GM12878 (cell line): ENCODE data around the gene AKR1A1. TPM values are rescaled to one million over a fixed set of nuclear protein-coding genes. Genes with fewer than 3 reads are reported as not detected.

Source experiments
- CEBPZ ChIP-seq: fragments of 150-350 bp; IDR thresholded peaks from 2 replicates; pipeline ENCODE4 v1.6.1; 2016; ENCODE audit warnings: low read depth, low read length
- EED ChIP-seq: sonication (generic); IDR thresholded peaks from 2 replicates; pipeline ENCODE4 v1.6.1; 2016; ENCODE audit warnings: antibody characterized with exemption, low read depth
- PKNOX1 ChIP-seq: fragments of 450-650 bp; IDR thresholded peaks from 2 replicates; pipeline ENCODE4 v1.6.1; 2016; ENCODE audit warnings: mild to moderate bottlenecking
- POLR2AphosphoS2 ChIP-seq: IDR thresholded peaks from 2 replicates; pipeline ENCODE4 v1.6.1; 2011; ENCODE audit warnings: low read depth, mild to moderate bottlenecking, low read length, improper control_type of control experiment, moderate library complexity
- RUNX3 ChIP-seq: IDR thresholded peaks from 2 replicates; pipeline ENCODE4 v1.6.1; 2012; ENCODE audit warnings: low read length, inconsistent platforms
- TCF3 ChIP-seq: IDR thresholded peaks from 2 replicates; pipeline ENCODE4 v1.6.1; 2012; ENCODE audit warnings: low read depth, mild to moderate bottlenecking, low read length, borderline replicate concordance; ENCODE audit not compliant: insufficient read depth
- polyA plus RNA-seq, 11 experiments: library from polyadenylated mRNA; depleted of rRNA in 4 of 11; unstranded in 6 of 11; stranded (reverse) in 5 of 11; fragments of >200 nt; fragmentation: Nextera tagmentation in 4 of 11; fragmentation: Illumina TruSeq in 1 of 11; extraction: Ambion mirVana in 4 of 11; extraction: Trizol in 1 of 11; gene quantifications; 1 replicate in 1 of 11; 2 replicates in 10 of 11; pipeline versions ENCODE4 v1.2.1 to v1.2.3, GENCODE V29; 2011 to 2016; ENCODE audit warnings: inconsistent platforms in 2 of 11, missing spikeins in 2 of 11, low read depth in 1 of 11
- total RNA-seq, 4 experiments: library from RNA; depleted of rRNA in 3 of 4; stranded (reverse); fragments of >200 nt in 3 of 4; fragmentation: Illumina TruSeq in 1 of 4; extraction: Trizol in 1 of 4; gene quantifications; 2 replicates each; pipeline versions ENCODE4 v1.2.1 to v1.2.3, GENCODE V29; 2013 to 2021

The AKR1A1 gene
- total and polyA plus RNA-seq, 10 of the 15 experiments (the other 5 are each of a cell fraction or from before 2014, with no cell fraction given): 187 to 335 (median 241) TPM

DNA sequence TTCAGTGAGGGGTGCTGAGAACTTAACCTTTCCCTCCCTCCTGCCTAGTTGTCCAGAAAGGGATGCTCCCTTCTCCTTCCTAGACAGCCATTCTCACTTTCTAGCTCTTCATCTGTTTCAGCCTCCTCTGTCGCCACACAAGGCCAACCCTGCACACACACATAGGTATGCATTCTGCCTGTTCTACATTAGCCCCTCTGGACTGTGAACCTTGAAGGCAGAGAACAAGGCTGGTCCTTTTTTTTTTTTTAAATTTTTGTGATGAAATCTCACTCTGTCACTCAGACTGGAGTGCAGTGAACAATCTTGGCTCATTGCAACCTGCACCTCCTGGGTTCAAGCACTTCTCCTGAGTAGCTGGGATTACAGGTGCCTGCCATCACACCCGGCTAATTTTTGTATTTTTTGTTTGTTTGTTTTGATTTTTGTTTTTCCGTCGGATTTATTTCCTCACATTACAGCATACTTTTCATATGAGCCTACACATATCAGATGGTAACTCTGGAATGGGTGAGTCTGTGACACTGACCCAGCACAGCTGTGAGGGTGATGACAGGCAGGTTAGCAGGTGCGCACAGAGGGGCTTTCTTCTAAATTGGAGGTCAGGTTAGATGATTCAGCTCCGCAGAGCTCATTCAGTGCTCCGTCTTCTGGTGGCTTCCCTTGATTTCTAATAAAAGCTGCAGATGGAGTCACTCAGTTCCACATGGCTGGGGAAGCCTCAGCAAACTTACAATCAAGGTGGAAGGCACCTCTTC is 4.9 kb upstream of the AKR1A1 start (continued):
- TF ChIP-seq CEBPZ (no peak), EED (peak; percentile 49; the same call in 1 of the 2 replicates), RUNX3 (peak; percentile 42; the same call in 1 of the 2 replicates), PKNOX1 (peak; percentile 71), POLR2AphosphoS2 (no peak), TCF3 (0 out of 2 replicates have a peak, but pooled peaks have one; percentile 29)
